ENCODE measurements around the gene TSPAN9.

The TSPAN9 gene

DNA sequence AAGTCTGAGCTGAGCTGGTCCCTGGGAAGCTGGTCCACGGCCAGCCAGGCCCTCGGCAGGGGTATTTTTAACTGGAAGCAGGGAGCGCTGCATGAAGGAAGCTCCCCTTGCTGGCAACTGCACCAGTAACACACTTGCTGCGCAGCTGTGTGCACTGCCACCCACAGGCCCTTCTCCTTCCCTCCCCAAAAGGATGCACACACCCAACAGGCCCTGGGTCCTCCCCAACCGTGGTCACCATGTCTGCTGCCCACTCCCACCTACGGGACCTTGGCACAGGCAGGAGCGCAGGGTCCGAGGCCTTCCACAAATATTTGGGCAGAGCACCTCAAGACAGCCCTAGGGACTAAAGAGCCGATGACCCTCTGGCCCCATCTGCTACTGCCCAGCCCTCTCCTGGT lies 256.8 kb downstream of the TSPAN9 start:
- Histone ChIP-seq H3K27me3 (ENCODE audit: insufficient read depth, poor library complexity, severe bottlenecking) (peaks cover 2% of the 10 kb centered on the region), H3K27ac (replicated peaks) (no peak overlapping the region), H3K4me3 (replicated peaks; ENCODE audit: insufficient read depth, low read length) (no peak overlapping the region)
- TF ChIP-seq POLR2AphosphoS5 (IDR thresholded peaks at IDR 0.05; ENCODE audit: low read depth) (no peak), SPI1 (IDR thresholded peaks at IDR 0.05; ENCODE audit: borderline replicate concordance, low read depth) (no peak), GABPA (IDR thresholded peaks at IDR 0.05; ENCODE audit: low read depth) (no peak)
- TF ChIP-seq, protein P1, sequence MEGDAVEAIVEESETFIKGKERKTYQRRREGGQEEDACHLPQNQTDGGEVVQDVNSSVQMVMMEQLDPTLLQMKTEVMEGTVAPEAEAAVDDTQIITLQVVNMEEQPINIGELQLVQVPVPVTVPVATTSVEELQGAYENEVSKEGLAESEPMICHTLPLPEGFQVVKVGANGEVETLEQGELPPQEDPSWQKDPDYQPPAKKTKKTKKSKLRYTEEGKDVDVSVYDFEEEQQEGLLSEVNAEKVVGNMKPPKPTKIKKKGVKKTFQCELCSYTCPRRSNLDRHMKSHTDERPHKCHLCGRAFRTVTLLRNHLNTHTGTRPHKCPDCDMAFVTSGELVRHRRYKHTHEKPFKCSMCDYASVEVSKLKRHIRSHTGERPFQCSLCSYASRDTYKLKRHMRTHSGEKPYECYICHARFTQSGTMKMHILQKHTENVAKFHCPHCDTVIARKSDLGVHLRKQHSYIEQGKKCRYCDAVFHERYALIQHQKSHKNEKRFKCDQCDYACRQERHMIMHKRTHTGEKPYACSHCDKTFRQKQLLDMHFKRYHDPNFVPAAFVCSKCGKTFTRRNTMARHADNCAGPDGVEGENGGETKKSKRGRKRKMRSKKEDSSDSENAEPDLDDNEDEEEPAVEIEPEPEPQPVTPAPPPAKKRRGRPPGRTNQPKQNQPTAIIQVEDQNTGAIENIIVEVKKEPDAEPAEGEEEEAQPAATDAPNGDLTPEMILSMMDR (IDR thresholded peaks at IDR 0.05; ENCODE audit: insufficient read depth, low read length): no peak
- TF ChIP-seq, protein P2, sequence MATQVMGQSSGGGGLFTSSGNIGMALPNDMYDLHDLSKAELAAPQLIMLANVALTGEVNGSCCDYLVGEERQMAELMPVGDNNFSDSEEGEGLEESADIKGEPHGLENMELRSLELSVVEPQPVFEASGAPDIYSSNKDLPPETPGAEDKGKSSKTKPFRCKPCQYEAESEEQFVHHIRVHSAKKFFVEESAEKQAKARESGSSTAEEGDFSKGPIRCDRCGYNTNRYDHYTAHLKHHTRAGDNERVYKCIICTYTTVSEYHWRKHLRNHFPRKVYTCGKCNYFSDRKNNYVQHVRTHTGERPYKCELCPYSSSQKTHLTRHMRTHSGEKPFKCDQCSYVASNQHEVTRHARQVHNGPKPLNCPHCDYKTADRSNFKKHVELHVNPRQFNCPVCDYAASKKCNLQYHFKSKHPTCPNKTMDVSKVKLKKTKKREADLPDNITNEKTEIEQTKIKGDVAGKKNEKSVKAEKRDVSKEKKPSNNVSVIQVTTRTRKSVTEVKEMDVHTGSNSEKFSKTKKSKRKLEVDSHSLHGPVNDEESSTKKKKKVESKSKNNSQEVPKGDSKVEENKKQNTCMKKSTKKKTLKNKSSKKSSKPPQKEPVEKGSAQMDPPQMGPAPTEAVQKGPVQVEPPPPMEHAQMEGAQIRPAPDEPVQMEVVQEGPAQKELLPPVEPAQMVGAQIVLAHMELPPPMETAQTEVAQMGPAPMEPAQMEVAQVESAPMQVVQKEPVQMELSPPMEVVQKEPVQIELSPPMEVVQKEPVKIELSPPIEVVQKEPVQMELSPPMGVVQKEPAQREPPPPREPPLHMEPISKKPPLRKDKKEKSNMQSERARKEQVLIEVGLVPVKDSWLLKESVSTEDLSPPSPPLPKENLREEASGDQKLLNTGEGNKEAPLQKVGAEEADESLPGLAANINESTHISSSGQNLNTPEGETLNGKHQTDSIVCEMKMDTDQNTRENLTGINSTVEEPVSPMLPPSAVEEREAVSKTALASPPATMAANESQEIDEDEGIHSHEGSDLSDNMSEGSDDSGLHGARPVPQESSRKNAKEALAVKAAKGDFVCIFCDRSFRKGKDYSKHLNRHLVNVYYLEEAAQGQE (IDR thresholded peaks at IDR 0.05; ENCODE audit: insufficient replicate concordance, low read depth): no peak
- DNase-seq (ENCODE audit: low read depth in 1 of 2, low spot score in 1 of 2): no peak

DNA sequence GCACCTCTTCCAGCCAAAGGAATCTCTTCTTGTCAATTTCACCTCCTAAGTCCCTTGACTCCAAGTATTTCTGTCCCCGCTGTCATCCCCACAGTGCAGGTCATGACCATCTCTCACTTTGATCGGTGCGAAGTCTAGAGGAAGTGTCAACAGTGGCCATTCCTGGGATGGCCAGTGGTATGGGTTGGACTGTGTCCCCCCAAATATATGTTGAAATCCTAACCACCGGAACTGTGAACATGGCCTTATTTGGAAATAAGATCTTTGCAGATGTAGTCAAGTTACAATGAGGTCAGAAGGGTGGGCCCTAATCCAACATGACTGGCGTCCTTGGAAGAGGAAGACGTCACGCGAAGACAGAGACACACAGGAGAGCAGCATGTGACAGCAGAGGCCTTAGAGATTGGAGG lies 257.9 kb downstream of the TSPAN9 start:
- TF ChIP-seq POLR2AphosphoS5 (IDR thresholded peaks at IDR 0.05; ENCODE audit: low read depth): no peak
- TF ChIP-seq, protein P1 (IDR thresholded peaks at IDR 0.05; ENCODE audit: insufficient read depth, low read length): no peak
- no peak for TF ChIP-seq SPI1 (IDR thresholded peaks at IDR 0.05; ENCODE audit: borderline replicate concordance, low read depth)
- TF ChIP-seq, protein P2 (IDR thresholded peaks at IDR 0.05; ENCODE audit: insufficient replicate concordance, low read depth): no peak
- no peak for TF ChIP-seq GABPA (IDR thresholded peaks at IDR 0.05; ENCODE audit: low read depth)
- Histone ChIP-seq H3K27me3 (ENCODE audit: insufficient read depth, poor library complexity, severe bottlenecking) (peaks cover 2% of the 10 kb centered on the region), H3K4me3 (replicated peaks; ENCODE audit: insufficient read depth, low read length) (no peak overlapping the region), H3K27ac (replicated peaks) (no peak overlapping the region)
- DNase-seq (ENCODE audit: low read depth in 1 of 2, low spot score in 1 of 2): no peak
